ENCODE data around the gene C5orf58.

DNA sequence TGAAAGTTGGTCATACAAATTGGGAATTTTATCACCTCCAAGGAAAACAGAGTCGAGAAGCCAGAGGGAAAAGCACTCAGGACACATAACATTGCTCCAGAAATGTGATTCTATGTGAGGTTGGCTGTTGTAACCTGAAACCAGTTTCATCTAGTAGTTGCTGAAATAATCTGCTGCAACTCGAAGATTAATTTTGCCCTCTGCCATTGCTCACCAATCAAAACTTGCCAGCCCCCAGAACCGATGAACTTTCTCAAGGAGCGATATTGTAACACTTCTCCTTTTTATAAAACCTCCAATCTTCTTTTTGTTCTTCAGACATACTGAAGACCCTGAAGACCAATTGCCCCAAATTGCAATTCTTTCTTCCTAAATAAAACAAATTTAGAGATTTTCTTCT is 31.1 kb downstream of the C5orf58 start:
- TF ChIP-seq, protein P1, sequence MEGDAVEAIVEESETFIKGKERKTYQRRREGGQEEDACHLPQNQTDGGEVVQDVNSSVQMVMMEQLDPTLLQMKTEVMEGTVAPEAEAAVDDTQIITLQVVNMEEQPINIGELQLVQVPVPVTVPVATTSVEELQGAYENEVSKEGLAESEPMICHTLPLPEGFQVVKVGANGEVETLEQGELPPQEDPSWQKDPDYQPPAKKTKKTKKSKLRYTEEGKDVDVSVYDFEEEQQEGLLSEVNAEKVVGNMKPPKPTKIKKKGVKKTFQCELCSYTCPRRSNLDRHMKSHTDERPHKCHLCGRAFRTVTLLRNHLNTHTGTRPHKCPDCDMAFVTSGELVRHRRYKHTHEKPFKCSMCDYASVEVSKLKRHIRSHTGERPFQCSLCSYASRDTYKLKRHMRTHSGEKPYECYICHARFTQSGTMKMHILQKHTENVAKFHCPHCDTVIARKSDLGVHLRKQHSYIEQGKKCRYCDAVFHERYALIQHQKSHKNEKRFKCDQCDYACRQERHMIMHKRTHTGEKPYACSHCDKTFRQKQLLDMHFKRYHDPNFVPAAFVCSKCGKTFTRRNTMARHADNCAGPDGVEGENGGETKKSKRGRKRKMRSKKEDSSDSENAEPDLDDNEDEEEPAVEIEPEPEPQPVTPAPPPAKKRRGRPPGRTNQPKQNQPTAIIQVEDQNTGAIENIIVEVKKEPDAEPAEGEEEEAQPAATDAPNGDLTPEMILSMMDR (IDR thresholded peaks at IDR 0.05) = no peak
- no peak for TF ChIP-seq EZH2 (IDR thresholded peaks at IDR 0.05; ENCODE audit: borderline replicate concordance, insufficient read depth, low read depth, low read length, poor library complexity, severe bottlenecking)

All from B cell (primary cell).